ENCODE measurements around the gene ZBTB7C. TPM values are rescaled to one million over a fixed set of nuclear protein-coding genes. Genes with fewer than 3 reads are reported as not detected.

Gene ZBTB7C
- total and polyA plus RNA-seq, 2 of the 4 experiments (the other 2 are of a cell fraction): not detected

GRCh38 chr18:48018851-48019250 lies 390.3 kb downstream of the ZBTB7C start:
- Histone ChIP-seq H3K27me3 (ENCODE audit: control insufficient read depth, insufficient read depth, low read length) (peaks cover 20% of the 10 kb centered on the region), H3K36me3 (ENCODE audit: control insufficient read depth, insufficient read depth, low read length) (no peaks in the 10 kb centered on the region), H3K4me3 (ENCODE audit: insufficient read depth, low read depth, low read length) (no peak overlapping the region), H4K20me1 (ENCODE audit: insufficient read depth, low read length) (no peaks in the 10 kb centered on the region), H3K79me1 (ENCODE audit: low read depth in 1 of 2, low read length in 2 of 2) (no peaks in the 10 kb centered on the region), H3K23ac (ENCODE audit: low read depth, low read length) (no peak overlapping the region), H3K4me1 (ENCODE audit: control insufficient read depth, insufficient read depth, low read length) (no peaks in the 10 kb centered on the region), H3K18ac (ENCODE audit: low read depth, low read length) (no peak overlapping the region), H3K14ac (replicated peaks; ENCODE audit: low read depth, low read length) (no peak overlapping the region), H2BK15ac (ENCODE audit: low read depth, low read length) (no peak overlapping the region), H2AK5ac (ENCODE audit: low read depth, low read length) (no peak overlapping the region), H2BK20ac (ENCODE audit: low read depth, low read length) (no peak overlapping the region), H2BK120ac (ENCODE audit: low read depth, low read length) (no peak overlapping the region), H2AK9ac (replicated peaks; ENCODE audit: low read depth, low read length, poor library complexity) (no peak overlapping the region), H2AFZ (replicated peaks; ENCODE audit: low read length, poor library complexity) (no peak overlapping the region), H3K27ac (ENCODE audit: insufficient read depth, low read length) (no peak overlapping the region), H3K4me2 (ENCODE audit: low read depth, low read length) (no peak overlapping the region), H3K56ac (ENCODE audit: extremely low read depth, insufficient read depth, low read length) (no peak overlapping the region), H2BK5ac (ENCODE audit: low read depth, low read length, poor library complexity, severe bottlenecking) (no peak overlapping the region), H3K4ac (ENCODE audit: low read depth, low read length) (no peak overlapping the region), H3K9ac (ENCODE audit: low read depth, low read length) (no peak overlapping the region), H4K5ac (ENCODE audit: low read depth, low read length) (no peak overlapping the region), H3K9me1 (ENCODE audit: insufficient read depth, low read length) (no peaks in the 10 kb centered on the region), H4K91ac (ENCODE audit: insufficient read depth, low read depth, low read length) (no peak overlapping the region), H3K9me3 (ENCODE audit: control insufficient read depth, insufficient read depth, low read length) (no peaks in the 10 kb centered on the region), H4K8ac (ENCODE audit: low read depth in 2 of 2, low read length in 2 of 2) (no peak overlapping the region)
- intact Hi-C loops (cut with micrococcal nuclease): loop anchor here (10.0 kb wide), 1 partner anchor 56 kb away; no protein-coding TSS in a partner anchor
- no peak for ATAC-seq (ENCODE audit: low read depth)
- no TSS peak for BruUV-seq (replicated peaks)
- no CpG with 5 or more reads among the region's 3 CpGs for WGBS, 2 experiments (ENCODE audit: extremely low coverage in 2 of 2, insufficient read length in 1 of 2)
- DNase-seq: no peak
- dilution Hi-C loops (cut with HindIII; ENCODE audit: low sequenced_read_pairs, unreplicated experiment): no loop called here
- TF ChIP-seq CEBPB (IDR thresholded peaks at IDR 0.05; ENCODE audit: low read depth, low read length): no peak
- no peak for TF ChIP-seq MXI1 (IDR thresholded peaks at IDR 0.05; ENCODE audit: borderline replicate concordance, low read depth, low read length)
- TF ChIP-seq POLR2A (IDR thresholded peaks at IDR 0.05; ENCODE audit: low read depth, low read length): no peak
- ChIA-PET CTCF (no interaction called here), POLR2A (ENCODE audit: unreplicated experiment) (no interaction called here)
- in situ Hi-C loops (cut with MboI; ENCODE audit: low sequenced_read_pairs): no loop called here
